ENCODE measurements around the gene PIK3C2B. TPM values are rescaled to one million over a fixed set of nuclear protein-coding genes. Genes with fewer than 3 reads are reported as not detected.

Gene PIK3C2B
- total RNA-seq, 1 experiment from 2014 or later, result 19.1 TPM

DNA sequence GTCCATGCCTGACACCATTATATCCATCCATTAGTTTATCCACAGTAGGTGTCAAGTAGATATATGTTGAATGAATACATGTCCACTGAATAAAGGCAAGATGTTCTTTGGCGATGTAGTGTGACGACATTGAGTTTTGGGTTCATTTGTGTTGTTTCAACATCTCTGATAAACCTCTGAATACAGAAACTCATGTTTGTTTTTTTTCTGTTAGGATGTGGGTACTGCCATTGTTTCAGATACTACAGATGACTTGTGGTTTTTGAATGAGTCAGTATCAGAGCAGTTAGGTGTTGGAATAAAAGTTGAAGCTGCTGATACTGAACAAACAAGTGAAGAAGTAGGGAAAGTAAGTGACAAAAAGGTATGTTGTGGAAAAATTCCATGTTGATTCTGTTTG lies 49.7 kb upstream of the PIK3C2B start:
- Histone ChIP-seq H3K4me1 (ENCODE audit: control insufficient read depth, insufficient read depth, low read length) (no peaks in the 10 kb centered on the region), H3K27ac (ENCODE audit: low read length) (no peak overlapping the region), H3K27me3 (ENCODE audit: control insufficient read depth, insufficient read depth, low read length) (no peaks in the 10 kb centered on the region), H3K36me3 (ENCODE audit: control insufficient read depth, insufficient read depth, low read length) (peaks cover 51% of the 10 kb centered on the region), H3K4me3 (ENCODE audit: low read depth in 2 of 2, low read length in 2 of 2) (no peak overlapping the region), H3K9me3 (ENCODE audit: control insufficient read depth, insufficient read depth, low read depth, low read length) (no peaks in the 10 kb centered on the region)
- CTCF ChIA-PET, result no interaction called here
- DNase-seq (ENCODE audit: low read depth, low spot score) (no peak), ATAC-seq (no peak)
- TF ChIP-seq POLR2AphosphoS5 (IDR thresholded peaks at IDR 0.05; ENCODE audit: low read depth, low read length) (no peak), TCF7L2 (IDR thresholded peaks at IDR 0.05; ENCODE audit: low read depth, low read length) (no peak), SIN3A (IDR thresholded peaks at IDR 0.05; ENCODE audit: borderline replicate concordance, insufficient read depth, low read depth, low read length) (no peak)
- TF ChIP-seq, protein P1, sequence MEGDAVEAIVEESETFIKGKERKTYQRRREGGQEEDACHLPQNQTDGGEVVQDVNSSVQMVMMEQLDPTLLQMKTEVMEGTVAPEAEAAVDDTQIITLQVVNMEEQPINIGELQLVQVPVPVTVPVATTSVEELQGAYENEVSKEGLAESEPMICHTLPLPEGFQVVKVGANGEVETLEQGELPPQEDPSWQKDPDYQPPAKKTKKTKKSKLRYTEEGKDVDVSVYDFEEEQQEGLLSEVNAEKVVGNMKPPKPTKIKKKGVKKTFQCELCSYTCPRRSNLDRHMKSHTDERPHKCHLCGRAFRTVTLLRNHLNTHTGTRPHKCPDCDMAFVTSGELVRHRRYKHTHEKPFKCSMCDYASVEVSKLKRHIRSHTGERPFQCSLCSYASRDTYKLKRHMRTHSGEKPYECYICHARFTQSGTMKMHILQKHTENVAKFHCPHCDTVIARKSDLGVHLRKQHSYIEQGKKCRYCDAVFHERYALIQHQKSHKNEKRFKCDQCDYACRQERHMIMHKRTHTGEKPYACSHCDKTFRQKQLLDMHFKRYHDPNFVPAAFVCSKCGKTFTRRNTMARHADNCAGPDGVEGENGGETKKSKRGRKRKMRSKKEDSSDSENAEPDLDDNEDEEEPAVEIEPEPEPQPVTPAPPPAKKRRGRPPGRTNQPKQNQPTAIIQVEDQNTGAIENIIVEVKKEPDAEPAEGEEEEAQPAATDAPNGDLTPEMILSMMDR (IDR thresholded peaks at IDR 0.05), result no peak
- TF ChIP-seq, protein P2, sequence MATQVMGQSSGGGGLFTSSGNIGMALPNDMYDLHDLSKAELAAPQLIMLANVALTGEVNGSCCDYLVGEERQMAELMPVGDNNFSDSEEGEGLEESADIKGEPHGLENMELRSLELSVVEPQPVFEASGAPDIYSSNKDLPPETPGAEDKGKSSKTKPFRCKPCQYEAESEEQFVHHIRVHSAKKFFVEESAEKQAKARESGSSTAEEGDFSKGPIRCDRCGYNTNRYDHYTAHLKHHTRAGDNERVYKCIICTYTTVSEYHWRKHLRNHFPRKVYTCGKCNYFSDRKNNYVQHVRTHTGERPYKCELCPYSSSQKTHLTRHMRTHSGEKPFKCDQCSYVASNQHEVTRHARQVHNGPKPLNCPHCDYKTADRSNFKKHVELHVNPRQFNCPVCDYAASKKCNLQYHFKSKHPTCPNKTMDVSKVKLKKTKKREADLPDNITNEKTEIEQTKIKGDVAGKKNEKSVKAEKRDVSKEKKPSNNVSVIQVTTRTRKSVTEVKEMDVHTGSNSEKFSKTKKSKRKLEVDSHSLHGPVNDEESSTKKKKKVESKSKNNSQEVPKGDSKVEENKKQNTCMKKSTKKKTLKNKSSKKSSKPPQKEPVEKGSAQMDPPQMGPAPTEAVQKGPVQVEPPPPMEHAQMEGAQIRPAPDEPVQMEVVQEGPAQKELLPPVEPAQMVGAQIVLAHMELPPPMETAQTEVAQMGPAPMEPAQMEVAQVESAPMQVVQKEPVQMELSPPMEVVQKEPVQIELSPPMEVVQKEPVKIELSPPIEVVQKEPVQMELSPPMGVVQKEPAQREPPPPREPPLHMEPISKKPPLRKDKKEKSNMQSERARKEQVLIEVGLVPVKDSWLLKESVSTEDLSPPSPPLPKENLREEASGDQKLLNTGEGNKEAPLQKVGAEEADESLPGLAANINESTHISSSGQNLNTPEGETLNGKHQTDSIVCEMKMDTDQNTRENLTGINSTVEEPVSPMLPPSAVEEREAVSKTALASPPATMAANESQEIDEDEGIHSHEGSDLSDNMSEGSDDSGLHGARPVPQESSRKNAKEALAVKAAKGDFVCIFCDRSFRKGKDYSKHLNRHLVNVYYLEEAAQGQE (IDR thresholded peaks at IDR 0.05; ENCODE audit: insufficient read depth in 1 of 2, low read depth in 2 of 2, low read length in 1 of 2), result no peak
- no TSS peak for BruUV-seq (replicated peaks)
- in situ Hi-C loops (cut with HindIII; ENCODE audit: low pct_unique_long_range_greater_than_20kb, low sequenced_read_pairs) (no loop called here), intact Hi-C loops (cut with micrococcal nuclease; ENCODE audit: unreplicated experiment) (no loop called here)
- POLR2A ChIA-PET, result no interaction called here

DNA sequence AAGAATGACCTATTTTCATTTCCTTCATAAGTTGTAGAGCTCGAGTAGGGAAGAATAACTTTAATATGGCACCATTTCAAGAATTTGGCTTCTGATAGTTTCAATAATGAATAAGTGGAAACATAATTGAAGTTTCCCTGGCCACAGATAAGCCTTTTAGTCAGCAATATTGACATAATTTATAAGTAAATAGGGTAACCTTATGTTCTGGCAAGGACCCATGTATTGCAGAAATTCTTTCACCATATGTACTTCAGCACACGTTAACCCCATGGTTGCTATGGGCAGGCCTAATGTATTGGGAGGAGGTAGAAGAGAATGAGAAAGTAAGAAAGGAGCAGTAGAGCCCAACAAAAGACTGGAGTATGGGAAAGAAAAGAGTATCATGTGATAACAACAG lies 47.0 kb upstream of the PIK3C2B start:
- peaks cover 46% of the 10 kb centered on the region for H3K36me3 ChIP-seq (ENCODE audit: control insufficient read depth, insufficient read depth, low read length)
- ChIA-PET POLR2A (no interaction called here), CTCF (no interaction called here)
- TSS peak; percentile 16 for BruUV-seq (replicated peaks)
- ATAC-seq, result no peak
- H3K27ac ChIP-seq (ENCODE audit: low read length), result no peak overlapping the region
- in situ Hi-C loops (cut with HindIII; ENCODE audit: low pct_unique_long_range_greater_than_20kb, low sequenced_read_pairs) (no loop called here), intact Hi-C loops (cut with micrococcal nuclease; ENCODE audit: unreplicated experiment) (no loop called here)
- H3K9me3 ChIP-seq (ENCODE audit: control insufficient read depth, insufficient read depth, low read depth, low read length), result no peaks in the 10 kb centered on the region
- no peaks in the 10 kb centered on the region for H3K27me3 ChIP-seq (ENCODE audit: control insufficient read depth, insufficient read depth, low read length)
- H3K4me3 ChIP-seq (ENCODE audit: low read depth in 2 of 2, low read length in 2 of 2), result no peak overlapping the region
- DNase-seq (ENCODE audit: low read depth, low spot score), result no peak
- H3K4me1 ChIP-seq (ENCODE audit: control insufficient read depth, insufficient read depth, low read length), result no peaks in the 10 kb centered on the region
- TF ChIP-seq POLR2AphosphoS5 (IDR thresholded peaks at IDR 0.05; ENCODE audit: low read depth, low read length) (no peak), SIN3A (IDR thresholded peaks at IDR 0.05; ENCODE audit: borderline replicate concordance, insufficient read depth, low read depth, low read length) (no peak), TCF7L2 (IDR thresholded peaks at IDR 0.05; ENCODE audit: low read depth, low read length) (no peak)
- TF ChIP-seq, protein P2 (IDR thresholded peaks at IDR 0.05; ENCODE audit: insufficient read depth in 1 of 2, low read depth in 2 of 2, low read length in 1 of 2), result no peak
- TF ChIP-seq, protein P1 (IDR thresholded peaks at IDR 0.05), result no peak
